ENCODE results near the gene ARHGEF37. TPM values are rescaled to one million over a fixed set of nuclear protein-coding genes. Genes with fewer than 3 reads are reported as not detected.

Gene ARHGEF37
- total and polyA plus RNA-seq, 2 of the 8 experiments (the other 6 are each of a cell fraction or from before 2014, with no cell fraction given) = 0.21 to 0.48 TPM

DNA sequence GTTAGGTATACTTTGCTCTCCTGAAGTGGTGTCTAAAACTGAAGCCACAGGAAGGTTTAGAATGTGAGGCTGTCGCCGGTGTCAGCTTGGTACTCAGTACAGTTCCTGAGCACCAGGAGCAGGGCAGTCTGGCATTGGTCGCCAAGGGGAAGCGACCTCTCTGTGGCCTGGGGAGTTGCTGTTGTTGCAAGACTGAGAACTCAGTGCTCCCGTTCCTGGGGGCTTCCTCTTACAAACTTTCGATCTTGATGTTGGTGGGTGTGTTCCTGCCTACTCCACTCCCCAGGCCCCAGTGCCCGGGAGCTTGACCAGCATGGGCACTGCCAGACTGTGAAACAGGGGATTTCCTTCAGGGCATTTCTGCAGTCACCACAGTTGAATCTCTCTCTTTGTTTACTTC, 96.4 kb downstream of the ARHGEF37 start:
- H4K5ac ChIP-seq (ENCODE audit: insufficient read length, low read depth, low read length) = no peak overlapping the region
- no peaks in the 10 kb centered on the region; the same call in 1 of the 2 replicates for H3K23me2 ChIP-seq (ENCODE audit: low read depth, low read length)
- no peaks in the 10 kb centered on the region; a peak in 1 of 7 replicates for H3K4me1 ChIP-seq (replicated peaks in 1 of 4; ENCODE audit: control insufficient read depth in 3 of 4, insufficient read depth in 4 of 4, low read length in 3 of 4)
- H3K14ac ChIP-seq (ENCODE audit: insufficient read length) = no peak overlapping the region
- no peak overlapping the region for H2AK5ac ChIP-seq (ENCODE audit: low read depth, low read length)
- H3K18ac ChIP-seq (ENCODE audit: extremely low read depth, low read length) = no peak overlapping the region
- no peak for DNase-seq (ENCODE audit: low read depth in 1 of 2, low spot score in 2 of 2)
- no peaks in the 10 kb centered on the region for H3K9me3 ChIP-seq (ENCODE audit: insufficient read depth in 2 of 2, low read depth in 1 of 2, low read length in 1 of 2)
- 84% methylated on average over 7 of the region's 7 CpGs; no CpG with 5 or more reads in 1 of the 2 experiments for WGBS, 2 experiments (ENCODE audit: extremely low coverage in 1 of 2, insufficient coverage in 1 of 2, insufficient read length in 1 of 2, insufficient replicate concordance in 2 of 2, low coverage in 1 of 2, low lambda C conversion rate in 2 of 2, missing lambda C conversion rate in 1 of 2)
- H4K20me1 ChIP-seq (replicated peaks in 1 of 2; ENCODE audit: control insufficient read depth in 1 of 2, insufficient read depth in 2 of 2, low read length in 2 of 2) = no peaks in the 10 kb centered on the region
- ChIA-PET POLR2A (ENCODE audit: partially characterized antibody) (interaction anchor here (0.9 kb wide), 1 partner anchor 98 kb away, joined by 3 read pairs; no protein-coding TSS in a partner anchor), CTCF (ENCODE audit: partially characterized antibody) (interaction anchor here (0.6 to 3.5 kb wide), 9 partner anchors 10 to 431 kb away, joined by 3 to 19 read pairs (median 4); no protein-coding TSS in a partner anchor)
- H3K4me3 ChIP-seq (ENCODE audit: extremely low read depth in 1 of 4, insufficient read depth in 2 of 4, low read depth in 3 of 4, low read length in 4 of 4) = no peak overlapping the region
- H3K27ac ChIP-seq (ENCODE audit: low read depth, low read length) = no peak overlapping the region
- no peaks in the 10 kb centered on the region for H3K36me3 ChIP-seq (ENCODE audit: control insufficient read depth in 2 of 4, insufficient read depth in 4 of 4, low read length in 3 of 4)
- 0 out of 2 replicates have a peak overlapping the region, but pooled peaks have one; percentile 3 for H2AFZ ChIP-seq (ENCODE audit: low read length)
- H3K79me2 ChIP-seq (ENCODE audit: control insufficient read depth in 1 of 2, insufficient read depth in 2 of 2, low read length in 2 of 2) = no peaks in the 10 kb centered on the region
- H3K27me3 ChIP-seq (replicated peaks in 1 of 4; ENCODE audit: control insufficient read depth in 3 of 4, extremely low read depth in 1 of 4, insufficient read depth in 3 of 4, low read length in 3 of 4) = no peaks in the 10 kb centered on the region
- no peak overlapping the region for H3K23ac ChIP-seq (ENCODE audit: insufficient read length)
- H2BK12ac ChIP-seq (ENCODE audit: low read depth, low read length) = no peak overlapping the region
- H2BK120ac ChIP-seq (replicated peaks; ENCODE audit: low read depth, low read length) = no peak overlapping the region
- H3K56ac ChIP-seq (replicated peaks; ENCODE audit: insufficient read length, low read depth, low read length) = no peak overlapping the region
- H3K4ac ChIP-seq (replicated peaks; ENCODE audit: insufficient read length, low read depth, low read length) = no peak overlapping the region
- no peak for FAIRE-seq
- no peak overlapping the region; the same call in 1 of the 2 replicates for H4K8ac ChIP-seq (ENCODE audit: extremely low read depth, insufficient read depth, low read length)
- H2BK20ac ChIP-seq (ENCODE audit: low read length) = no peak overlapping the region
- no peak overlapping the region for H4K91ac ChIP-seq (replicated peaks; ENCODE audit: insufficient read length, low read length)
- no peaks in the 10 kb centered on the region for H3K79me1 ChIP-seq (ENCODE audit: low read depth, low read length)
- H2BK5ac ChIP-seq (ENCODE audit: low read depth, low read length) = no peak overlapping the region
- no peak overlapping the region for H2BK15ac ChIP-seq (ENCODE audit: low read length)
- no peak overlapping the region for H3K4me2 ChIP-seq (ENCODE audit: insufficient read depth in 1 of 2, low read depth in 2 of 2, low read length in 2 of 2)
- H3K9ac ChIP-seq (replicated peaks in 1 of 4; ENCODE audit: extremely low read depth in 1 of 4, low read depth in 3 of 4, low read length in 3 of 4) = no peak overlapping the region
- TF ChIP-seq CBX5 (IDR thresholded peaks at IDR 0.05; ENCODE audit: low read depth, low read length) (no peak), SUZ12 (IDR thresholded peaks at IDR 0.05; ENCODE audit: low read length) (no peak), EGR1 (IDR thresholded peaks at IDR 0.05; ENCODE audit: borderline replicate concordance, low read depth, low read length) (no peak), SRF (IDR thresholded peaks at IDR 0.05; ENCODE audit: low read depth, low read length) (no peak), RBBP5 (IDR thresholded peaks at IDR 0.05; ENCODE audit: borderline replicate concordance, low read depth, low read length) (no peak), HDAC2 (IDR thresholded peaks at IDR 0.05; ENCODE audit: borderline replicate concordance in 1 of 2, low read depth in 2 of 2, low read length in 2 of 2) (no peak), MAFK (IDR thresholded peaks at IDR 0.05; ENCODE audit: low read depth, low read length) (no peak), TAF1 (IDR thresholded peaks at IDR 0.05; ENCODE audit: low read depth, low read length) (no peak), RFX5 (IDR thresholded peaks at IDR 0.05; ENCODE audit: borderline replicate concordance, low read depth, low read length) (no peak)
- TF ChIP-seq, protein P1, sequence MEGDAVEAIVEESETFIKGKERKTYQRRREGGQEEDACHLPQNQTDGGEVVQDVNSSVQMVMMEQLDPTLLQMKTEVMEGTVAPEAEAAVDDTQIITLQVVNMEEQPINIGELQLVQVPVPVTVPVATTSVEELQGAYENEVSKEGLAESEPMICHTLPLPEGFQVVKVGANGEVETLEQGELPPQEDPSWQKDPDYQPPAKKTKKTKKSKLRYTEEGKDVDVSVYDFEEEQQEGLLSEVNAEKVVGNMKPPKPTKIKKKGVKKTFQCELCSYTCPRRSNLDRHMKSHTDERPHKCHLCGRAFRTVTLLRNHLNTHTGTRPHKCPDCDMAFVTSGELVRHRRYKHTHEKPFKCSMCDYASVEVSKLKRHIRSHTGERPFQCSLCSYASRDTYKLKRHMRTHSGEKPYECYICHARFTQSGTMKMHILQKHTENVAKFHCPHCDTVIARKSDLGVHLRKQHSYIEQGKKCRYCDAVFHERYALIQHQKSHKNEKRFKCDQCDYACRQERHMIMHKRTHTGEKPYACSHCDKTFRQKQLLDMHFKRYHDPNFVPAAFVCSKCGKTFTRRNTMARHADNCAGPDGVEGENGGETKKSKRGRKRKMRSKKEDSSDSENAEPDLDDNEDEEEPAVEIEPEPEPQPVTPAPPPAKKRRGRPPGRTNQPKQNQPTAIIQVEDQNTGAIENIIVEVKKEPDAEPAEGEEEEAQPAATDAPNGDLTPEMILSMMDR (IDR thresholded peaks at IDR 0.05; ENCODE audit: control extremely low read depth in 1 of 3, insufficient read depth in 1 of 3, low read depth in 1 of 3, low read length in 3 of 3) = no peak
